ENCODE results near the gene NDUFAF2. TPM values are rescaled to one million over a fixed set of nuclear protein-coding genes. Genes with fewer than 3 reads are reported as not detected.

Gene NDUFAF2
- total and polyA plus RNA-seq, 2 of the 8 experiments (the other 6 are each of a cell fraction or from before 2014, with no cell fraction given) = 10.7 to 46.5 TPM

DNA sequence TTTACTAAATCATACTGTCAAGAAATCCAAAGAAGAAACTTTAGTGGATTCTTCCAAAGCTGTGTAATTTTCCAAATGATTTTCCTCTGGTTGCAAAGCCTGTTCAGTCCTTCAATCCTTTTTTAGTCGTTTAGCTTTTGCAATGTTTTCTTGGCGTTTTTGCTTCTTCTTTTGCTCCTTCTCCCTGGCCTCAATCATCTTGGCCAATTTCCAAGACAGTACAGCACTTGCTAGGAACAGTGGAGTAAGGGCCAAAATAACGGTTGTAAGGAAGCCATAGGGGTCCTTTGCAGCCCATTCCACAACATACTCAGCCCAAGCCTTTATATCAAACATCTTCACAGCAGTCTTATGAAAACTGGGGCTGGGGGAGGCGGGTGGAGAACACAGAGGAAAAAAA, 214.8 kb downstream of the NDUFAF2 start (continued):
- TF ChIP-seq, protein P1, sequence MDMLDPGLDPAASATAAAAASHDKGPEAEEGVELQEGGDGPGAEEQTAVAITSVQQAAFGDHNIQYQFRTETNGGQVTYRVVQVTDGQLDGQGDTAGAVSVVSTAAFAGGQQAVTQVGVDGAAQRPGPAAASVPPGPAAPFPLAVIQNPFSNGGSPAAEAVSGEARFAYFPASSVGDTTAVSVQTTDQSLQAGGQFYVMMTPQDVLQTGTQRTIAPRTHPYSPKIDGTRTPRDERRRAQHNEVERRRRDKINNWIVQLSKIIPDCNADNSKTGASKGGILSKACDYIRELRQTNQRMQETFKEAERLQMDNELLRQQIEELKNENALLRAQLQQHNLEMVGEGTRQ (IDR thresholded peaks at IDR 0.05; ENCODE audit: low read length) = no peak
- TF ChIP-seq, protein P2, sequence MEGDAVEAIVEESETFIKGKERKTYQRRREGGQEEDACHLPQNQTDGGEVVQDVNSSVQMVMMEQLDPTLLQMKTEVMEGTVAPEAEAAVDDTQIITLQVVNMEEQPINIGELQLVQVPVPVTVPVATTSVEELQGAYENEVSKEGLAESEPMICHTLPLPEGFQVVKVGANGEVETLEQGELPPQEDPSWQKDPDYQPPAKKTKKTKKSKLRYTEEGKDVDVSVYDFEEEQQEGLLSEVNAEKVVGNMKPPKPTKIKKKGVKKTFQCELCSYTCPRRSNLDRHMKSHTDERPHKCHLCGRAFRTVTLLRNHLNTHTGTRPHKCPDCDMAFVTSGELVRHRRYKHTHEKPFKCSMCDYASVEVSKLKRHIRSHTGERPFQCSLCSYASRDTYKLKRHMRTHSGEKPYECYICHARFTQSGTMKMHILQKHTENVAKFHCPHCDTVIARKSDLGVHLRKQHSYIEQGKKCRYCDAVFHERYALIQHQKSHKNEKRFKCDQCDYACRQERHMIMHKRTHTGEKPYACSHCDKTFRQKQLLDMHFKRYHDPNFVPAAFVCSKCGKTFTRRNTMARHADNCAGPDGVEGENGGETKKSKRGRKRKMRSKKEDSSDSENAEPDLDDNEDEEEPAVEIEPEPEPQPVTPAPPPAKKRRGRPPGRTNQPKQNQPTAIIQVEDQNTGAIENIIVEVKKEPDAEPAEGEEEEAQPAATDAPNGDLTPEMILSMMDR (IDR thresholded peaks at IDR 0.05; ENCODE audit: control extremely low read depth in 1 of 3, insufficient read depth in 1 of 3, low read depth in 1 of 3, low read length in 3 of 3) = no peak
- TF ChIP-seq HDAC6 (IDR thresholded peaks at IDR 0.05; ENCODE audit: low read depth, low read length) (no peak), NRF1 (IDR thresholded peaks at IDR 0.05; ENCODE audit: low read depth, low read length) (no peak), CEBPB (IDR thresholded peaks at IDR 0.05; ENCODE audit: low read depth, low read length) (no peak), SUZ12 (IDR thresholded peaks at IDR 0.05; ENCODE audit: low read length) (no peak), EGR1 (IDR thresholded peaks at IDR 0.05; ENCODE audit: borderline replicate concordance, low read depth, low read length) (no peak), GABPA (IDR thresholded peaks at IDR 0.05; ENCODE audit: borderline replicate concordance, insufficient read depth, low read length) (no peak)
